Measurements from ENCODE around the gene CAND1.

The CAND1 gene

DNA sequence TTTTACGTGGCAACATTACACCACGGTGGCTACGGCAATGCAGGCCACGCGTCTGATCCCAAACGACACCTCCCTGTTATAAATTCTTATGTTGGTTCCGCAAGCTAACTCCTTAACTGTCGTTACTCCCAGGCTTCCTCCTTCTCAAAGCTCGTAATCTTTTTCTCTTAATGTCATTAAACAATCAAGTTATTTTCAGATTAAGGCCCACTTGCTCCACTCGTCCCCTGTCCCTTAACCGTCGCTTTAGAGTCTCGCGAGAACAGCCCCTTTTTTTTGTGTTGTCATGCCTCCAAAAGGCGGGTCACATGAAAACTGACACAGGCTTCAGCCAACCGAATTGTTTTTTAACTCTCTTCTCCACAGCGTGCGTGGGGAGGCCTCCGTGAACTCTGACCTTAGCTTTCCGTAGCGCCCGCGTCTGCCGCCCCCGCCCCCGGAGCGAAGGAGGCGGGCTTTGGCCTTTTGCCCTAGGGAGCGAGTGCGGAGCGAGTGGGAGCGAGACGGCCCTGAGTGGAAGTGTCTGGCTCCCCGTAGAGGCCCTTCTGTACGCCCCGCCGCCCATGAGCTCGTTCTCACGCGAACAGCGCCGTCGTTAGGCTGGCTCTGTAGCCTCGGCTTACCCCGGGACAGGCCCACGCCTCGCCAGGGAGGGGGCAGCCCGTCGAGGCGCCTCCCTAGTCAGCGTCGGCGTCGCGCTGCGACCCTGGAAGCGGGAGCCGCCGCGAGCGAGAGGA, at the start of gene CAND1:
Gene CAND1 (plus strand): TSS at position 463 of the 737 bp plus-strand sequence. CDS start 360 bp downstream, outside the sequence.
- DNase-seq, result peak; percentile 94 to 99 (median 96)

DNA sequence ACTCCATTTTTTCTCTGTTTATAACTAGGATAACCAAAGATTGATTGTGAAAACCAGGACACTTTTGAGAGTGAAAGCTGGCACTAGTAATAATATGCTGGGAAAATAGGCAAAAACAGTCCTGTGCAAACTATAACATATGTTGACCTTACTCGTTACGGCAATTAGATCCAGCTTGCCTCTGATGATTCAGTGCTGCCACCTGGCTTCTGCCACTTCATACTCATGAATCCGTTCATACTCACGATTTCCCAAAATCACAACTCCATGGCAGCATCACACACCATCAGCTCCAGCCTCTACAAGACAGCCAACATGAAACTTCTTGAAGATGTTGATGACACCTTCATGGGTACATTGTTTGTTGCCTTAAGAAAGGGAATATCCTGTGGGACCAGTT, 49.1 kb upstream of the CAND1 start:
- DNase-seq, result no peak

DNA sequence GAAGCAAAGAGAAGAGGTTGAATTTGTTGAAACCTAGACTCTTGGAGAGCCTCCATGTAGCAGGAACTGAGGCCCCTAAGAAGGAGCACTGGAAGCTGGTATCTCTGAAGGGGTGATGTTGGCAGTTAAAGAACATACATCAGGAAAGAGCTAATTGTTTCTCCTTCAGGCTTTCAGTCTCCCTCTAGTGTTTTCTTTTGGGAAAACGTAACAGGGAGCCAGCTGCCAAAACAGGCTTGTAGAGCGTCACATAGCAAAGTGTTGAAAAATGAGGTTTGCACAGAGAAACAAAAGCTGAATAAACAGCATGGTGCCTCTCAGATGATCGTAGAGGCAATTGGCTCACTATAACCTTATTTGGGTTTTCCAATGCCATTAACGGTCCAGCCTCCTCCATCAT, 46.9 kb upstream of the CAND1 start:
- DNase-seq, result no peak

DNA sequence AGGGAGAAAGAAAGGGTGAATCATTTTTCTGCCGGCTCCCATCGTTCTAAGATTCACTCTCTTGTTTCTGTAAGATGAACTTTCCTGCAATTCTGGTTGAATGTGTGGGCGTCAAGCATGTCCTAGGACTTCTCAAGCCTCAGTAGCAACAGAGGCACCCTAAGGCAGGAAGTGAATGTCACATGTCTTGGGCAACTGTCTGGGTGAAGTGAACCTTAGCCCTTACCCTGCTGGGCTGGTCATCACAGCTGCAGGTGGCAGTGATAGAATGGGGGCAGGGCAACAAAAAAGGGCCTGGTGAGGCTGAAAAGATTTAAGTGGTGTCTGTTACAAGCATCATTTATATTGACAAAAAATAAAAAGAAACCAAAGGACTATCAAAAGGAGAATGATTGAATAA, 45.9 kb upstream of the CAND1 start:
- no peak for DNase-seq

DNA sequence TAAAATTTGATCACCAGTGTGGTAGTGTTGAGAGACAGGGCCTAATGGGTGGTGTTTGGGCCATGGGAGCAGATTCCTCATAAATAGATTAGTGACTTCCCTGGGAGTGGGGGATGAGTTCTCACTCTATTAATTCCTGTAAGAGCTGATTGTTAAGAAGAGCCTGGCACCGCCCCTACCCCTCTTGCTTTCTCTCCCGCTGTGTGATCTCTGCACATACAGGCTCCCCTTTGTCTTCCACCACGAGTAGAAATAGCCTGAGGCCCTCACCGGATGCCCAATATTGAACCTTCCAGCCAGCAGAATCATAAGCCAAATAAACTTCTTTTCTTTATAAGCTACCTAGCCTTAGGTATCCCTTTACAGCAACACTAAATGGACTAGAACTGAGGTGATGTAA, 31.9 kb upstream of the CAND1 start:
- no peak for DNase-seq

DNA sequence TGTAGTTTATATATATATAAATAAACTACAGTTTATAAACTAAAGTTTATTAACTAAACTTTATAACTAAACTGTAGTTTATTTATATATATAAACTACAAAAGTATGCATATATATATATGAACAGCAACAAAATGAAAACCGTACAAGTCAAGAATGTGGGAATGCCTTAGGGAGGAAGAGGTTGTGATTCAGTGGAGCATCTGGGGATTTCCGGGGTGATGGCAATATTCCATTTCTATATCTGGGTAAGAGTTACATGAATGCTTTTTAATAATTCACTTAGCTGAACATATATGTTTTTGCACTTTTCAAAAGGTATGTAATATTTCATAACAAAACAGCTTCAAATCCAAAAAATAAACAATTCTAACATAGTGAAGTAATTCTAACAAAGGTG, 30.1 kb upstream of the CAND1 start:
- no peak for DNase-seq

DNA sequence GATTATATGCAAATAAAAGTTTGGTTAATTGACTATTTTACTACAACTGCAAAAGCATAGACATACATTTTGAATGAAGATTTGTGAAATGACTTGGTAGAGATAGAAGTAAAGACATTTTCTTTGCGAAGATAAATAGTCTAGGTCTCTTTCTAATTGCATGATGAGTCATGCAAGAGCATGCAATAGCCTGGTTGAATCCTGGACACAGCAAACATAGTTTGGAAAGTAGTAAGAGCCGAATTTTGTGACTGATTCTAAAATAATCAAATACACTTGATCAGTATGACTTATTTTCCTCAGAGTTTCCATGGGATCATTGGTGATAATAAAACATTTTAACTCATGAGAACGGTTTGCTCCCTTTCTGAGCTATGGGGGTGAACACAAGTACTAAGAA, 27.7 kb upstream of the CAND1 start:
- no peak for DNase-seq

DNA sequence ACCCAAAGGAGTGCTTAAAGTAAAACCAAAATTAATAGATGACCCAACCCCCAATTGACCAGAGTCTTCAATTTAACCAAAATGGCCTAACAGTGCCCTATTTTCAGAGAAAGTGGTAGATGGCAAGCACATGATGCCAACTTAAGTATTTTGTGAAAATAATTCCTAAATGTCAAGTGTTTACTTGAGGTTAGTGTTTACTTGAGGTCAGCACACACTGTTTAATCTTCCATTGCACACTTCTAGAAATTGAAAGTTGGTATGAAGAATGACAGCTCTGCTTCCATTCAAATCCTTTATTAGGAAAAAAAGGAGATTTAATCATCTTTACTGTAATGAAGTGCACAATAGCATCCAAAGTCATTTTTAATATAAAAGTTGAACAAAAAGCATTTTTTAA, 25.9 kb upstream of the CAND1 start:
- no peak for DNase-seq

DNA sequence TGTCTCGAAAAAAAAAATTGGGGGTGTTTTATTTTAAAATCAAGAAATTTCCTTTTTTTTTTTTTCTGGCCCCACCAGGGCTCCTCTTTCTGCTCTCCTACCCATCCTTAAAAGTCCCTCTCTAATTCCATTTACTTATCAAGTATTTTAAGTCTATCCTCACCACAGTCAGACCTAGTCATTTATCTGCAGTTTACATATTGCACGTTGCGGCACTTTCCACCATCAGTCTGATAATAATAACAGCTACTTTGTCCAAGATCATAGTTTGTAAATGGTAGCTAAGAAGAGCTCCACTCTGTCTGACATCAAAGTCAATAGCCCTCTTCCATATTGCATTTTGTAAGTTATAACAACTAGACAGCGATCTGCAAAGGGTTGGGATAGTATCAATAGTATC, 23.6 kb upstream of the CAND1 start:
- DNase-seq, result no peak

DNA sequence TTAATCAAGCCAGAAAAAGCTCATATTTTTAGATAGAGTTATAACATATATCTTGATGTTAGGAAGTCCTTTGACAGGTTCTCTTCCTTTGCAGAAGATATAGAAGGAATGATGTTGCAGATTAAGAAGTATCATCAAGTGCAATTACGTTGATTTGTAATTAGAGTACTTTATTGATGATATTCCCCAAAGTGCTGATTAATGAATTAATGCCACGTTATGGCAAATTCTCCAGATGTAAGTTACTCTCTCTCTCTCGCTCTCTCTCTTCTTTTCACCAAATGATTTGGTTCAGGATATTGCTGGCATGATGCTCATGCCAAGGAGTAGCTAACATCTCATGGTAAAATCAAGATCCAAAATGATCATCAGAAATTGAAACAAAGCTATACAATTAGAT, 18.1 kb upstream of the CAND1 start:
- no peak for DNase-seq

DNA sequence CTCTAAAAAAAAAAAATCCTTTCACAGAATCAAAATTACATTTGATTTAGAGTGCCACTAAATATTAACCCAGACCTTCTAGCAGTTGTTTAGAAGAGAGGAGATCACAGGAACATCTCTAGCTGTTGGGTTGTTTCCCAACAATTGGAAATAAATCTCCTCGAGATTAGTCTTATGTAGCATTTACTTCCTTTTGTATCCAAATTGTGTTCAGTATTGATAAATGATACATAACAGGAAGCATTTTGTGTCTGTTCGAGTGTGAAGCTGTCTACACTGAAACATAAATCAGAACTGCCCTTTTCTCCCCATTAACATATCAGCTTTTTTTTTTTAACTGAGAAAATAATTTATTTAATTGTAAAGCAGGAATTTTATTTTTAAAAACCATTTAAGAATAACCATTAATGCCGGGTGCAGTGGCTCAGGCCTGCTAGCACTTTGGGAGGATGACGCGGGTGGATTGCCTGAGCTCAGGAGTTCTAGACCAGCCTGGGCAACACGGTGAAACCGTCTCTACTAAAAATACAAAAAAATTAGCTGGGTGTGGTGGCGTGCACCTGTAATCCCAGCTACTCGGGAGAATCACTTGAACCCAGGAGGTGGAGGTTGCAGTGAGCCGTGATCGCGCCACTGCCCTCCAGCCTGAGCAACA, 14.7 kb upstream of the CAND1 start:
- no peak for DNase-seq

DNA sequence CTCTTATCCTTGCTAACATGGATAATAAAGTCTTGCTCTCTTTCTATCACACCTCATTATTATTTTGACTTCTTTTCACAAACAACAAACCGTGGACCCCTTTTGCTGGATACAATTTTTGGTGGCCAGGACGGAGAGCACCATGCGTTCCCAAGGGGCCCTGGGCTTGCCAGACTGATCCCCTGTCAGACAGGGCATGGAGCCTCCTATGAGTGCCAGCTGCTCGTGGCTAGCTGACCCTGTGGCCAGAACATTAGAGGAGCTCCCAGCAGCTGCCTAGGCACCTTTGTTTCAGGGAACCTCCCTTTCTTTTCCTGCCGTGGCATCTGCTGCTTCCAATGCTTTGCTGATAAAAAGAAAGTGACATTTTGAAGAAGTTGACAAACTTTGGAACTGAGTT, 12.5 kb upstream of the CAND1 start:
- no peak for DNase-seq

DNA sequence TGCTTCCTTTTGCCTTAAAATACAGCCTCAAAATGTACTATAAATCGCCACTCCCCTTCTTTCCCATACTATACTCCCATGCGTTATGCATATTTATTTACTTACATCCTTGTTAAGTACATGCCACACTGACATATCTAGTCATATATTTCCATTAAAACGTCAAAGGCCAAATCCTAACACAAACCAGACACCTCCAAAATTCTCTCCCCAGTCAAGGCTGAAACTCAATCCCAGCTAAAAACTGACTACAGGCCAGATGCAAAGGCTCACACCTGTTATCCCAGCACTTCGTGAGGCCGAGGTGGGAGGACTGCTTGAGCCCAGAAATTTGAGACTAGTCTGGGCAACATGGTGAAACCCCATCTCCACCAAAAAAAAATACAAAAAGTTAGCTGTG, 5.7 kb upstream of the CAND1 start:
- no peak for DNase-seq

DNA sequence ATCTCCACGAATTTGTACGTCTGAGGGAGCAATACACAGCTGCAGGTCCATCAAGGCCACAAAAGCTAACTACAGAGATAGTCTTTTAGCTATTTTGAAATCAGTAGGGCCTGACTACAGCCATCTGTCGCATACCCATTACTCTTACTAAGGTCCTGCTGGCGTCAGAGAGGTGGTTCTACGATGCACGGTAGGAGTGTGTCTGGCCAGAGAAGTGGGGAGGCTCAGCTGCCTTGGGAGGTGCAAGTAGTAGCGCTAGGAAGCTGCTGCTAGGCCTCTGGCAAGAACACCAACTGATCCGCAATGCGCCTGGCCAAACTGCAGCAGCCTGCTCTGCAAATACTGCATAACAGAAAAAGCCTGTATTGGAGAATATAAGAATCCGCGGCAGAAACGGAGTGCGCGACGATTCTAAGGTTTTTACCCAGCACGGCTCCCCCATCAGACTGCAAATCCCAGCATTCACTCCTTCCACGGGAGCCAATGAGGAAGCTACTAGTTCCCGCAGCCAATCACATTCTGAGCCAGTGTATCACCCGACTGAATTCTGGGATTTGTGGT, 743 bp upstream of the CAND1 start:
- peak in 3 of 6 experiments; percentile 78 to 88 (median 83) for DNase-seq

DNA sequence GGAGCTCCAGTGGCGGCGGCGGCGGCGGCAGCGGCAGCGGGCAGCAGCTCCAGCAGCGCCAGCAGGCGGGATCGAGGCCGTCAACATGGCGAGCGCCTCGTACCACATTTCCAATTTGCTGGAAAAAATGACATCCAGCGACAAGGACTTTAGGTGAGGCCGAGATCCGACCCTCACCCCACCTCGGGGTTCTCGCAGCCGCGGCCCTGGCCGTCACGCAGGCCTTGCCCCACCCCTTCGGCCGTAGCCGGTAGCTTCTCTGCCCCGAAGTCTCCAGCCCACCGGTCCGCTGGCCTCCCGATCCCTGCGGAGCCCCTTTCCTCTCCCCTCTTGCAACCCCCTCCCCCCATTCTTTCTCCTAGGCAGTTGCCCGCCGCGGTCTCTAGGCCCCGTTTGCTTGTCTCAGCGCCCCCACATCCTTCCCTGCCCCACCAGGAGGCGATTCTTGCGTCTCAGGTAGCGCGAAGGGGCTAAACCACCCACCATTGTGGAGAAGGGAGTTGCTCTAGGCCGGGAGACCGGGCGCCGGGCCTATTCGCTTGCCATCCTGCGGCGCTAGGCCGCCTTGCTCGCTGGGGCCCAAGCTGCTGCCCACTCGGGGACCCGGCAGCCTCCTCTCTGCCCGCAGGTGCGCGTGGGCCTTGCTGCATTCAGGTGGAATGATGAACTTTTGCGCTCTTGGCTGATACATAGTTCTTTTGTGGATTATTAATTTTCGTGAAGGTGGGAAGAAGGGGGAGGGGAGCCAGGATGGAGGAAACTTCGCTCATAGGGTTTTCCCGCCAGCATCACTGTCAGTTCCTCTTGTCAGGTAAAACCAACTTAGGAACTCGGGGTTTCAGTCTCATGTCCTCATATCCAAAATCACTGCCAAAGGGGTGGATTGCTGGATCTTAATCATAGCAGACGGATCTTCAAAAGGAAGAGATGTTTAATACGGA, 745 bp downstream of the CAND1 start:
- DNase-seq, result peak; percentile 18 to 73 (median 57)

DNA sequence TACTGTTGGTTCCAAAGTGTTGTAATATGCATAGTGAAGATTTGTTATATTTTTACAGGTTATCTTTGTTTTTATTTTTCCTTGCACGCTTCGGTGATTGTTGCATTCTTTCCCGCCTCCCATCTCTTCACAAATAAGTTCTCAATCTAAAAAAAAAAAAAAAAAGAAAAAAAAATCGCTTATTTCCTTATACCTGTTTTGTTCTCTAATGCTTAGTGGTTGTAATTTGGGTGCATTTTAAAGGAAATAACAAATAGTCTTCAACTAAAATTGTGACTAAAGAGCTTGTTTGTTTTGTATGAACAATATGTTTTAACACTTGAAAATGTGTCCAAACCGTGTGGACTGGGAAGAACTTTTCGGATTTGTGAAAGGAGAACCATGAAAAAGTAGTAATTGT, 1.5 kb downstream of the CAND1 start:
- DNase-seq, result no peak

DNA sequence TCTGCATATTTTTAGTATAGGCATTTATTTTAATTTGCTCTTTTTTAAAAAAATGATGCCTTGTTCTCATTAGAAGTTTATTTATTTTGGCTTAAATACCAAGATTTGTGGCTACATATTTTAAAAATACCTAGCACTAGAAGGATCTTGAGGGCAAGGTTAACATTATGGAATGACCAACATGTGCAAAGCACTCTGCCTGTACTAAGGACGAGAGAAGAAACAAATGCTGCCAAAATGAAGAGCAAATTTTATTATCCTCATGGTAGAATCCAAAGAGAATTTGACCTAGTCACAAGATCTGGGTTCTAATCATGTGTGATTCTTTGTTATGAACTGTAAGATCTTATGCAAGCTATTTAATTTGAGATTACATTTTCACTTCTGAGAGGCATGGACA, 2.8 kb downstream of the CAND1 start:
- DNase-seq, result no peak

DNA sequence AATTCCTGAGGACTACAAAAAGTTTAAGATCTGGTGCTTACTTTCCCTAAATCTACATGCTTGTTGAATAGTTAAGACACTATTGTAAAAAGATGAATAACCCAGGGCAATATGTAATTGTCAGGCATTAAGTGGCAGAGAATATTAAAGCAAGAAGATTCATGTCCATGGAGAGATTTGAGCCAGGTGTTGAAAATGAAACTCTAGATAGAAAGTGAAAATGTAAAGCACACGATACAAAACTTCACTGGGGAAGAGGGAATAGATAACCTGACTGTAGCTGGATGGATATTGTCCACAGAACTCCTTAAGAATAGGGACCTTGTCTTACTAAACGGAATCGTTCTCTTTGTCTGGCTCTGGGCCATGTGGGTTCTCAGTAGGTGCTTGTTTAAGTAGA, 5.0 kb downstream of the CAND1 start:
- no peak for DNase-seq

DNA sequence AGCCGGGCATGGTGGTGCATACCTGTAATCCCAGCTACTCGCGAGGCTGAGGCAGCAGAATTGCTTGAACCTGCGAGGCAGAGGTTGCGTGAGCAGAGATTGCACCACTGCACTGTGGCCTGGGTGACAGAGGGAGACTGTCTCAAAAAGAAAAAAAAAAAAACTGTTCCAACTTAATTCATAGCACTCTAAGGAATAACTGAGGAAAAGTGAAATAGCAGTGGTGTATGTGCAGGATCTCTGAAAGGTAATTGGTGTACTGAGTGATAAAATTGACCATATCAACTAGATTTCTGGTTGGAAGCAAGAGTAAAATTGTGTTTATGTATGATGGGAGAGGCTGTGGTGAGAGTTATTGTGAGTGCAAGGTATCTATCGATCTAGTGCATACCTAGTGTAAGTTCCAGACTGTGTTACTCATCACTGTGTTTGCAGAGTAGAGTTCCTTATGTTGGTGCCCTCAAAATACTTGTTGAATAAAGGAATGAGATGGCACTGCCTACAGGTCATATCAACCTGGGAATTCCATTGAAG, 6.3 kb downstream of the CAND1 start:
- no peak for DNase-seq

DNA sequence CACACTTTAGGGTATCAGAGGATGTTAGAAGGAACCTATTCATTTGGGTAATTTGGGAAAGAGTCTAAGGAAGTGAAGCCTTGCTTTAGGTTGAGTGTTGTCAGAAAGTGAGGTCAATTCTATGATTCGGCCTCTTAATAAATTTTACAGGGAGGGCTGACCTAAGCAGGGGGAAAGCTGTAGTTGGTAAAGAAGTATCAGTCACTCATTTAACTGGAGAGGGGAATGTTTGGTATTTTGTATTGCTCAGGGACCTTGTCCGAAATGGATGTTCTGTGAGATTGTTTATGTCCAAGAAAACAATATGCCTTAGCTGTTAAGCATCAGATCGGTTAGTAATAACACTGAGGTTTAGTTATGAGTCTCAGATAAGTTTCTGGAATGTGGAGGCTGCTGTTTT, 7.3 kb downstream of the CAND1 start:
- DNase-seq, result no peak

DNA sequence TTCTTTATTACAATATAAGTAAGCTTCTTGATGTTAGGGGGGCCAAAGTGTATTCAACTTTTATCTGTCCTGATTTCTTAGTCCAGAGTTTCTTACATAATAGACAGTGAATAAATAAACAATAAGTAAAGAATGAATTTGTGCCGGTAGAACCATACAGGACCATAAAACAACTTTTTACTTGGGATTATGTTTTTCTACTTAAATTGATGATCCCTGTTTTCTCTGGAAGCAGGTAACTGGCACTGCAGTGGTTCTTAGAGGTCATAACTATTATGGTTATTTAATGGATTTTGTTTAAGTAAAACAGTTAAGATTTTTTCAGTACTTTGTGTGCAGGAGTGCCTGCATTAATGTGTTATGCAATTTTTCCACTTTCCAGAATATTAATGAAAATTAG, 10.5 kb downstream of the CAND1 start:
- DNase-seq, result no peak

DNA sequence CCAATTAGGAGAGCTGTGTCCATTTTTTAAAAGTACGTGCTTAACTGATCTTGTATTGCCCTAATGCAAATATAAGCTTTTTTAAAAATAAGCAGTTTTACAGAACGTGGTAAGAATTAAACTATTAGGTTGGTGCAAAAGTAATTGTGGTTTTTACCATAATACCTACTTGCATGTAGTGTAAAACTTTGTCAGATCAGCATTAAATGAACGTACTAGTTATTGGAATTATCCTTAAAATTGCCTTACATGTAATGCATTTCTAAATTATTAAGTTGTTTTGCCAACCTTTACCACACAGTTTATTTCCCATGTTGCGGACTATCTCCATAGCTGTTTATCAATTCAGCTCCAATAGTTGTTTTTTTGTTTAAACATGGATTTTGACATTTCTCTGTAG, 10.9 kb downstream of the CAND1 start:
- no peak for DNase-seq

DNA sequence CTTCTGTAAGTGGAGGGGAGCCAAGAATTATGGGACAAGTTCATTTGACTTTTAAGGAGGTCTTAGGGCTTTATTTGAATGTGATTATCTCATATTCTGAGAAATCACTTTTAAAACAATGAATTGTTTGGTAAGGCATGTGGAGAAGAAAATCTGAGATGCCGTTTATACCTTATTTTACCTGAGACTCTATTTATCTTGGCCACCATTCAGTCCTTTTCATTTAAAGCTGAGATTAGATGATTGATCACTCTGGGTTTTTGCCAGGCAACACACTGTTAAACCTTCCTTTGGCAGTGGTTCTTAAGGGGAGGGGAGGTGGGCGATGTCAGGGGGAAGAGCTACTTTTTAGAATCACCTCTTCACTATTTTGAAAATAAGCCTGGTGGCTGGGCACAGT, 11.4 kb downstream of the CAND1 start:
- no peak for DNase-seq

Data from stimulated activated naive CD4-positive, alpha-beta T cell (primary cell).